Kidney (tissue), 14 donors: ENCODE measurements around the gene ANXA1. TPM values are rescaled to one million over a fixed set of nuclear protein-coding genes. Genes with fewer than 3 reads are reported as not detected.
A peak's percentile ranks its signal among the peaks of the same experiment; 100 is the strongest.

Source experiments
- DNase-seq, 5 donors: peaks; one replicate each; pipeline ENCODE4 v3.0.0-alpha.2; 2013 to 2020
- FAIRE-seq: peaks from 2 replicates; lab custom pipeline; 2012; peaks lifted over from hg19 to GRCh38; lab: Jason Lieb, UNC
- H3K27ac ChIP-seq, 2 donors: one replicate each; pipeline ENCODE4 v1.7.0; 2013; ENCODE audit warnings: low read depth in 2 of 2, low read length in 2 of 2, inconsistent platforms in 1 of 2
- H3K27me3 ChIP-seq: one replicate; pipeline ENCODE4 v1.7.1; 2013; ENCODE audit warnings: low read length, inconsistent platforms; ENCODE audit not compliant: control insufficient read depth, insufficient read depth
- H3K36me3 ChIP-seq, 3 donors: one replicate each; pipeline versions ENCODE4 v1.7.0 to v1.7.1; 2013; ENCODE audit warnings: low read length in 3 of 3, control low read depth in 1 of 3, inconsistent platforms in 1 of 3; ENCODE audit not compliant: insufficient read depth in 3 of 3, control insufficient read depth in 2 of 3
- H3K4me1 ChIP-seq, 3 donors: one replicate each; pipeline versions ENCODE4 v1.7.0 to v1.7.1; 2013; ENCODE audit warnings: low read length in 3 of 3, inconsistent platforms in 1 of 3, low read depth in 1 of 3; ENCODE audit not compliant: control insufficient read depth in 2 of 3, insufficient read depth in 2 of 3
- H3K4me3 ChIP-seq, 3 donors: one replicate each; pipeline versions ENCODE4 v1.7.0 to v1.8.1; 2013; ENCODE audit warnings: low read length in 3 of 3, control low read depth in 1 of 3, inconsistent platforms in 1 of 3
- H3K9ac ChIP-seq, 3 donors: one replicate each; pipeline versions ENCODE4 v1.7.0 to v1.7.1; 2013; ENCODE audit warnings: low read length in 3 of 3, control low read depth in 1 of 3, inconsistent platforms in 1 of 3
- H3K9me3 ChIP-seq, 3 donors: one replicate each; pipeline versions ENCODE4 v1.7.0 to v1.7.1; 2013; ENCODE audit warnings: low read length in 3 of 3, control low read depth in 1 of 3, inconsistent platforms in 1 of 3; ENCODE audit not compliant: control insufficient read depth in 2 of 3, insufficient read depth in 1 of 3
- intact Hi-C: fragments of 100-400 bp; cut with DNase I; formaldehyde crosslinking; loops from one replicate; pipeline ENCODE4 v1.11.1; 2022
- polyA plus RNA-seq: library from polyadenylated mRNA; stranded (reverse); fragments of 350-450 nt; fragmentation: Illumina TruSeq; extraction: RNeasy Lipid Tissue Mini Kit (QIAGEN cat#74804); gene quantifications from one replicate; pipeline ENCODE4 v1.2.3, GENCODE V29; 2014; ENCODE audit warnings: low read depth, low replicate concordance; ENCODE audit not compliant: insufficient read depth
- total RNA-seq: library from RNA; stranded (reverse); fragmentation: NEBNext Ultra II Directional; extraction: Animal tissue kit (Norgen Biotek cat#: 25700); gene quantifications from one replicate; pipeline ENCODE4 v1.2.1, GENCODE V29; 2021
- TF ChIP-seq, protein P1 (sequence below): IDR thresholded peaks from 3 replicates; pipeline ENCODE4 v1.5.1; 2012; ENCODE audit warnings: mild to moderate bottlenecking, moderate library complexity, borderline replicate concordance; ENCODE audit not compliant: insufficient read depth; ENCODE audit errors: extremely low read depth
- donor health status: control.
- donor health status: control.
- donor health status: control.
- donor health status: control.
- donor health status: control.
- donor health status: DM: yes; HTN: yes; CAD: no.
- donor health status: Normal renal cell carcinoma (clear cell type).

The ANXA1 gene
- total and polyA plus RNA-seq, 2 donors from 2014 or later: 65.2 to 250 TPM

GRCh38 chr9:73178044-73178443, 26.4 kb downstream of the ANXA1 start:
- H3K4me1 ChIP-seq: peaks cover 0 to 4% (median 0%) of the 10 kb centered on the region in 3 donors
- H3K27me3 ChIP-seq: no peaks in the 10 kb centered on the region
- DNase-seq (no peak), FAIRE-seq (no peak)
- no peaks in the 10 kb centered on the region for H3K36me3 ChIP-seq
- H3K4me3 ChIP-seq: no peak overlapping the region
- H3K27ac ChIP-seq: no peak overlapping the region
- H3K9me3 ChIP-seq: no peaks in the 10 kb centered on the region
- intact Hi-C loops: no loop called here
- H3K9ac ChIP-seq: no peak overlapping the region
- TF ChIP-seq, protein P1, sequence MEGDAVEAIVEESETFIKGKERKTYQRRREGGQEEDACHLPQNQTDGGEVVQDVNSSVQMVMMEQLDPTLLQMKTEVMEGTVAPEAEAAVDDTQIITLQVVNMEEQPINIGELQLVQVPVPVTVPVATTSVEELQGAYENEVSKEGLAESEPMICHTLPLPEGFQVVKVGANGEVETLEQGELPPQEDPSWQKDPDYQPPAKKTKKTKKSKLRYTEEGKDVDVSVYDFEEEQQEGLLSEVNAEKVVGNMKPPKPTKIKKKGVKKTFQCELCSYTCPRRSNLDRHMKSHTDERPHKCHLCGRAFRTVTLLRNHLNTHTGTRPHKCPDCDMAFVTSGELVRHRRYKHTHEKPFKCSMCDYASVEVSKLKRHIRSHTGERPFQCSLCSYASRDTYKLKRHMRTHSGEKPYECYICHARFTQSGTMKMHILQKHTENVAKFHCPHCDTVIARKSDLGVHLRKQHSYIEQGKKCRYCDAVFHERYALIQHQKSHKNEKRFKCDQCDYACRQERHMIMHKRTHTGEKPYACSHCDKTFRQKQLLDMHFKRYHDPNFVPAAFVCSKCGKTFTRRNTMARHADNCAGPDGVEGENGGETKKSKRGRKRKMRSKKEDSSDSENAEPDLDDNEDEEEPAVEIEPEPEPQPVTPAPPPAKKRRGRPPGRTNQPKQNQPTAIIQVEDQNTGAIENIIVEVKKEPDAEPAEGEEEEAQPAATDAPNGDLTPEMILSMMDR: no peak

DNA sequence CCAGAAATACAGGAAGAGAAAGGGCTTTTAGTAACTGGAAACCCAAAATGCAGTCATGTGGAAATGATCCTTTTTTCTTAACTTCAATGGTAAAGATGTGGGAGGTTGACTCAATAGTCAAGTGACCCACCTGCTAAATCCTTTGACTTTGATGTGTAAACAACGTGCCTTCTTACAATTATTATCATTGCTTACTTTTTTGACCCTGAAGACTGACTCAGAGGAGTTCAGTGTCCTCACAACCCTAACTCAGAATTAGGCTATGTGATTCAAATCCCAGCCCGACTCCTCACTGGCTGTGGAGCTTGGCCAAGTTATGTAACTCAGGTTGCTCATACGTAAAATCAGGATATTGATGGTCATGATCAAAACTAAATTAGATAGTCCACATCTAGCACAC, 27.9 kb downstream of the ANXA1 start:
- Histone ChIP-seq H3K27me3 (no peaks in the 10 kb centered on the region), H3K9ac (no peak overlapping the region), H3K9me3 (no peaks in the 10 kb centered on the region), H3K4me3 (no peak overlapping the region), H3K4me1 (peaks cover 0 to 4% (median 0%) of the 10 kb centered on the region in 3 donors), H3K36me3 (no peaks in the 10 kb centered on the region), H3K27ac (no peak overlapping the region)
- peak; percentile 38 for FAIRE-seq
- intact Hi-C loops: no loop called here
- TF ChIP-seq, protein P1: no peak
- DNase-seq: peak in 2 of 5 donors; percentile 77 to 86

- no peak for FAIRE-seq
- TF ChIP-seq, protein P1: no peak
- no peak for DNase-seq
- H3K9me3 ChIP-seq: no peaks in the 10 kb centered on the region
- no peaks in the 10 kb centered on the region for H3K36me3 ChIP-seq
- no peak overlapping the region for H3K27ac ChIP-seq
- no peaks in the 10 kb centered on the region for H3K27me3 ChIP-seq
- no peak overlapping the region for H3K9ac ChIP-seq
- intact Hi-C loops: loop anchor here (5.0 kb wide), 1 partner anchor 73 kb away; no protein-coding TSS in a partner anchor
- peaks cover 0 to 4% (median 0%) of the 10 kb centered on the region in 3 donors for H3K4me1 ChIP-seq
- no peak overlapping the region for H3K4me3 ChIP-seq
These were observed 28.7 kb downstream of the ANXA1 start for GRCh38 chr9:73180403-73180802.

- FAIRE-seq: no peak
- TF ChIP-seq, protein P1: no peak
- H3K9me3 ChIP-seq: no peaks in the 10 kb centered on the region
- DNase-seq: no peak
- no peak overlapping the region for H3K27ac ChIP-seq
- intact Hi-C loops: loop anchor here (5.0 kb wide), 1 partner anchor 76 kb away; no protein-coding TSS in a partner anchor
- H3K4me3 ChIP-seq: no peak overlapping the region
- no peaks in the 10 kb centered on the region for H3K27me3 ChIP-seq
- H3K9ac ChIP-seq: no peak overlapping the region
- peaks cover 0 to 4% (median 0%) of the 10 kb centered on the region in 3 donors for H3K4me1 ChIP-seq
- H3K36me3 ChIP-seq: no peaks in the 10 kb centered on the region
These were observed 31.3 kb downstream of the ANXA1 start for GRCh38 chr9:73182928-73183327.
